HFF-Myc (cell line): ENCODE results near the gene PLEKHA4.
"Not testable (repeated sequence)": the region's sequence is repeated elsewhere in the genome, so short reads cannot be mapped to it uniquely, and the experiment has no call there.

Experiments
- DNase-seq: peaks from one replicate; pipeline ENCODE4 v3.0.0-alpha.2; 2011; ENCODE audit warnings: low read depth; ENCODE audit errors: extremely low read depth
- H3K4me3 ChIP-seq: replicated peaks from 2 replicates; pipeline ENCODE4 v1.5.1; 2011; ENCODE audit warnings: low read depth, mild to moderate bottlenecking, control low read depth, low read length
- CTCF ChIP-seq: IDR thresholded peaks from 2 replicates; pipeline ENCODE4 v1.5.1; 2012; ENCODE audit warnings: mild to moderate bottlenecking, low read depth, low read length, control low read depth; ENCODE audit errors: missing control alignments

Gene PLEKHA4

GRCh38 chr19:48856921-48857320 is 11.5 kb downstream of the PLEKHA4 start:
- no peak for DNase-seq
- no peak overlapping the region for H3K4me3 ChIP-seq
- no peak for TF ChIP-seq CTCF

DNA sequence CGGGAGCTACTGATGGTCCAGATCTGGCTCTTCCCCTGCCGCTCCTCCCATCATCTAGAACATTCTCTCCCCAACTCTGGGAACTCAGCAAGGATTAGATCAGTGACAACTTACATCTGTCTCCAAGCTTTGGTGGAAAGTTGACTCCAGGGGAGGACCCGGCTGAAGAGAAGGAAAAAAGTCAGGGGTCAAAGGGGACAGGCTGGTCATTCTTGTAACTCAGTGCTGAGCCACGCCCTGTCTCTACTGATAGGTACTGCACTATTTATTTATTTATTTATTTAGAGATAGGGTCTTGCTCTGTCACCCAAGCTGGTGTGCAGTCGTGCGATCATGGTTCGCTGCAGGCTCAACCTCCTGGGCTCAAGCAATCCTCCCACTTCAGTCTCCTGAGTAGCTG is 14.3 kb downstream of the PLEKHA4 start:
- no peak for DNase-seq
- no peak for TF ChIP-seq CTCF
- no peak overlapping the region for H3K4me3 ChIP-seq

- no peak for TF ChIP-seq CTCF
- H3K4me3 ChIP-seq, result no peak overlapping the region
- no peak for DNase-seq
These were observed 14.9 kb downstream of the PLEKHA4 start for GRCh38 chr19:48853483-48853882.

DNA sequence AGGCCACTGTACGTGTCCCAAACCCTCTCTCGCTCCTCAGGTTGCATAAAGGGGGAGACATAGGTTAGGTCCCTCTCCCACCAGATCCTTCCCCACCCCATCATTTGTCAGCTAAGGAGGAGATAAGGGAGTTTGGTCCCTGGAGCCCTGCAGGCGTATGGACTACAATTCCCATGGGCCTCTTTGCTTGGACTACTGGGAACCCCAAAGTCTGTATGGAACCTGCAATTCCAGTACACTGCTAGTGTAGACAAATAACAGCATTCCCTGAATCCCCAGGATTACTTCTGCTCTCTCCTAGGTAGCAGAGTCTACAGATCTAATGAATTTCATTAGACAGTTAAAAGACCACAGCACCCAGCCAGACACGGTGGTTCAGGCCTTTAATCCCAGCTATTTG is 16.1 kb downstream of the PLEKHA4 start:
- TF ChIP-seq CTCF, result no peak
- H3K4me3 ChIP-seq, result no peak overlapping the region
- no peak for DNase-seq

- H3K4me3 ChIP-seq, result not testable (repeated sequence)
These were observed 21.8 kb downstream of the PLEKHA4 start for GRCh38 chr19:48846659-48847058.

DNA sequence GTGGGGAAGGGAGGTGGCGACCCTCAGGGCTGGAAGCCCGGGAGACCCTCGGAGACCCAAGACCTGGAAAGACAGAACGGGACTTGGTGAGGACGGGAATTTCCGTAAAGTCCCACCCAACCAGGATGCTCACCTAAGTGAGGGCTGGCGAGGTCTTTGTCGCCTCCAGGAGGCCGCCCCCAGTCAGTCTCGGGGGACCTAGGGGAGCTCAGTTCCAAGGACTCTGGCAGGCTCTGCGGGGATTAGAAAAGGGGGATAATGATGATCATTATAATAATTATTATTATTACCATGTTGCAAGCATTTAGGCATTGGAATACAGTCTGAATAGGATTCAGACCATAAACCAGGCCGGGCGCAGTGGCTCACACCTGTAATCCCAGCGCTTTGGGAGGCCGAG is 23.0 kb downstream of the PLEKHA4 start:
- DNase-seq, result no peak

More at GRCh38 chr19:48846659-48847058, 21.8 kb downstream of the PLEKHA4 start:
- not testable (repeated sequence) for DNase-seq

GRCh38 chr19:48844472-48844871 is 23.9 kb downstream of the PLEKHA4 start:
- peak; percentile 39 for DNase-seq
- H3K4me3 ChIP-seq, result no peak overlapping the region
- peak; percentile 11 for TF ChIP-seq CTCF

More for the DNA sequence above, 23.0 kb downstream of the PLEKHA4 start:
- no peak for TF ChIP-seq CTCF
- no peak overlapping the region for H3K4me3 ChIP-seq

DNA sequence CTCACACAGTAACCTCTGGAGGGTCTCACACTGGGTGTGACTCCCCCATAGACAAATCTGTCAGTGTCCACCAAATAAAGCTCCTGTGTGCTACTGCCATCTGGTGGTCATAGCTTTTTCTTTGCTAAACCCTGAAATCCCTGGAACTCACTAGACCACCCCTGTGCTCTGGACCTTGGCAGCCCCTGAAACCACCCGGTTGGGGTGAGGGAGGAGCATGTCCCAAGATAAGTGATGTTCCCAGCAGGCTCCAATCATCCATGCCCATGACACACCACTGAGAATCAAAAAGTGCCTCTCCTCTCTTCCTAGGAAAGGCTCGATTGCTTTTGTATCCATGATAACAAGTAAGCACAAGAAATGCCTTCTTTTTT is 25.6 kb downstream of the PLEKHA4 start:
- no peak for DNase-seq

More for the DNA sequence above, 25.6 kb downstream of the PLEKHA4 start:
- peak; percentile 83 for TF ChIP-seq CTCF
- no peak overlapping the region for H3K4me3 ChIP-seq
